Fibroblast of the aortic adventitia (primary cell): ENCODE measurements around the gene GXYLT2. TPM values are rescaled to one million over a fixed set of nuclear protein-coding genes. Genes with fewer than 3 reads are reported as not detected.

Source experiments
- DNase-seq: peaks from one replicate; pipeline ENCODE4 v3.0.0-alpha.2; 2010; ENCODE audit warnings: low read depth
- H3K4me3 ChIP-seq: 2 replicates; pipeline ENCODE4 v1.5.1; 2011; ENCODE audit warnings: low read depth, mild to moderate bottlenecking, control low read depth, low read length, moderate library complexity
- CTCF ChIP-seq: IDR thresholded peaks from 2 replicates; pipeline ENCODE4 v1.5.1; 2011; ENCODE audit warnings: mild to moderate bottlenecking, low read length, control low read depth, inconsistent platforms; ENCODE audit not compliant: insufficient read depth
- total RNA-seq: library from RNA; depleted of rRNA; stranded (reverse); fragments of >200 nt; gene quantifications from 2 replicates; pipeline ENCODE4 v1.2.3, GENCODE V29; 2012; ENCODE audit warnings: low replicate concordance

The GXYLT2 gene
- total RNA-seq, 1 donor: 59.7 TPM

- H3K4me3 ChIP-seq: no peak overlapping the region
- DNase-seq: peak; percentile 62
- TF ChIP-seq CTCF: no peak
Measured at GRCh38 chr3:72953325-72953956, 65.6 kb downstream of the GXYLT2 start.

- no peak for TF ChIP-seq CTCF
- DNase-seq: no peak
- no peak overlapping the region for H3K4me3 ChIP-seq
Measured at GRCh38 chr3:72957297-72957696, 69.5 kb downstream of the GXYLT2 start.

- no peak for DNase-seq
- no peak for TF ChIP-seq CTCF
- H3K4me3 ChIP-seq: no peak overlapping the region
Measured at GRCh38 chr3:72959336-72959735, 71.5 kb downstream of the GXYLT2 start.

- TF ChIP-seq CTCF: no peak
Measured at GRCh38 chr3:72960812-72961518, 73.1 kb downstream of the GXYLT2 start.

GRCh38 chr3:72961752-72962151 is 73.9 kb downstream of the GXYLT2 start:
- H3K4me3 ChIP-seq: no peak overlapping the region
- DNase-seq: no peak
- TF ChIP-seq CTCF: no peak

More at GRCh38 chr3:72960812-72961518, 73.1 kb downstream of the GXYLT2 start:
- DNase-seq: peak; percentile 84
- H3K4me3 ChIP-seq: no peak overlapping the region

- no peak overlapping the region for H3K4me3 ChIP-seq
- no peak for DNase-seq
- TF ChIP-seq CTCF: no peak
Measured at GRCh38 chr3:72962317-72962716, 74.5 kb downstream of the GXYLT2 start.
